Neural progenitor cell (in vitro differentiated cells): Measurements from ENCODE around the gene CFAP54. TPM values are rescaled to one million over a fixed set of nuclear protein-coding genes. Genes with fewer than 3 reads are reported as not detected.

Source experiments
- DNase-seq: peaks from one replicate; pipeline ENCODE4 v3.0.0-alpha.2; 2016; ENCODE audit warnings: low spot score
- H2AFZ ChIP-seq: fragments of 200-600 bp; sonication (generic); replicated peaks from 2 replicates; pipeline ENCODE4 v1.6.1; 2016; ENCODE audit warnings: antibody characterized with exemption
- H3F3A ChIP-seq: fragments of 200-600 bp; sonication (generic); 2 replicates; pipeline ENCODE4 v1.6.1; 2016; ENCODE audit warnings: antibody characterized with exemption, low read depth
- H3K27ac ChIP-seq: fragments of 200-600 bp; sonication (generic); 2 replicates; pipeline ENCODE4 v1.5.1; 2016; ENCODE audit warnings: mild to moderate bottlenecking
- H3K27me3 ChIP-seq: fragments of 200-600 bp; sonication (generic); 2 replicates; pipeline ENCODE4 v1.6.1; 2016; ENCODE audit warnings: mild to moderate bottlenecking, moderate library complexity
- H3K36me3 ChIP-seq: fragments of 200-600 bp; sonication (generic); 2 replicates; pipeline ENCODE4 v1.5.1; 2016
- H3K4me1 ChIP-seq: fragments of 200-600 bp; sonication (generic); 2 replicates; pipeline ENCODE4 v1.6.1; 2016; ENCODE audit warnings: mixed run types
- H3K4me2 ChIP-seq: fragments of 200-600 bp; sonication (generic); 2 replicates; pipeline ENCODE4 v1.6.1; 2016
- H3K4me3 ChIP-seq: fragments of 200-600 bp; sonication (generic); 2 replicates; pipeline ENCODE4 v1.5.1; 2016
- H3K79me2 ChIP-seq: fragments of 200-600 bp; sonication (generic); 2 replicates; pipeline ENCODE4 v1.6.1; 2016; ENCODE audit warnings: low read depth
- H3K9ac ChIP-seq: fragments of 200-600 bp; sonication (generic); 2 replicates; pipeline ENCODE4 v1.6.1; 2016
- H3K9me3 ChIP-seq: fragments of 200-600 bp; sonication (generic); 2 replicates; pipeline ENCODE4 v1.5.1; 2016; ENCODE audit warnings: low read depth
- H4K20me1 ChIP-seq: fragments of 200-600 bp; sonication (generic); 2 replicates; pipeline ENCODE4 v1.6.1; 2016; ENCODE audit warnings: low read depth
- H3K27ac Mint-ChIP-seq: 3 replicates; pipeline ENCODE4 v1.8.0; 2021; ENCODE audit warnings: mixed read lengths
- H3K27me3 Mint-ChIP-seq: 2 replicates; pipeline ENCODE4 v1.8.0; 2022; ENCODE audit warnings: low read depth, mild to moderate bottlenecking, inconsistent platforms, moderate library complexity, mixed read lengths; ENCODE audit not compliant: insufficient read depth
- H3K36me3 Mint-ChIP-seq: 3 replicates; pipeline ENCODE4 v1.8.0; 2021; ENCODE audit warnings: mixed read lengths
- H3K4me1 Mint-ChIP-seq: 3 replicates; pipeline ENCODE4 v1.8.0; 2021; ENCODE audit warnings: mixed read lengths
- H3K4me3 Mint-ChIP-seq: 3 replicates; pipeline ENCODE4 v1.8.0; 2021; ENCODE audit warnings: mild to moderate bottlenecking, moderate library complexity, mixed read lengths
- H3K9me3 Mint-ChIP-seq: 3 replicates; pipeline ENCODE4 v1.8.0; 2020; ENCODE audit warnings: mixed read lengths
- CTCF ChIP-seq: fragments of 200-600 bp; sonication (generic); IDR thresholded peaks from 2 replicates; pipeline ENCODE4 v1.5.1; 2017; ENCODE audit warnings: antibody characterized with exemption, mild to moderate bottlenecking
- EZH2 ChIP-seq: fragments of 200-600 bp; sonication (generic); IDR thresholded peaks from 2 replicates; pipeline ENCODE4 v1.6.1; 2017; ENCODE audit warnings: antibody characterized with exemption, mild to moderate bottlenecking, moderate library complexity
- EZH2phosphoT487 ChIP-seq: fragments of 200-600 bp; sonication (generic); IDR thresholded peaks from 2 replicates; pipeline ENCODE4 v1.6.1; 2017; ENCODE audit warnings: antibody characterized with exemption
- total RNA-seq: library from RNA; depleted of rRNA; stranded (reverse); fragments of >200 nt; gene quantifications from 2 replicates; pipeline ENCODE4 v1.2.3, GENCODE V29; 2015; ENCODE audit warnings: low replicate concordance

CFAP54 gene
- total RNA-seq, 1 donor from 2014 or later: 4.2 TPM

- Histone ChIP-seq H3K27ac (no peak overlapping the region), H4K20me1 (no peaks in the 10 kb centered on the region), H3K4me2 (no peak overlapping the region), H3K4me3 (no peak overlapping the region), H2AFZ (no peak overlapping the region), H3K36me3 (no peaks in the 10 kb centered on the region), H3K27me3 (no peaks in the 10 kb centered on the region), H3K9ac (no peak overlapping the region), H3F3A (no peaks in the 10 kb centered on the region), H3K9me3 (no peaks in the 10 kb centered on the region), H3K79me2 (no peaks in the 10 kb centered on the region), H3K4me1 (no peaks in the 10 kb centered on the region)
- TF ChIP-seq EZH2 (no peak), EZH2phosphoT487 (no peak), CTCF (no peak)
- H3K4me1 Mint-ChIP-seq: peaks cover 8% of the 10 kb centered on the region
- no peak overlapping the region for H3K27ac Mint-ChIP-seq
- H3K27me3 Mint-ChIP-seq: no peaks in the 10 kb centered on the region
- H3K4me3 Mint-ChIP-seq: no peak overlapping the region
- no peak for DNase-seq
- H3K9me3 Mint-ChIP-seq: peaks cover 6% of the 10 kb centered on the region
- H3K36me3 Mint-ChIP-seq: no peaks in the 10 kb centered on the region
Measured at GRCh38 chr12:96774496-96775256, 285.3 kb downstream of the CFAP54 start.

- no peak for TF ChIP-seq CTCF
- Histone ChIP-seq H3K4me2 (no peak overlapping the region), H4K20me1 (no peaks in the 10 kb centered on the region), H3K27me3 (no peaks in the 10 kb centered on the region), H3K4me1 (no peaks in the 10 kb centered on the region), H3K9me3 (no peaks in the 10 kb centered on the region), H3F3A (no peaks in the 10 kb centered on the region), H3K36me3 (no peaks in the 10 kb centered on the region), H2AFZ (no peak overlapping the region), H3K4me3 (no peak overlapping the region), H3K79me2 (no peaks in the 10 kb centered on the region), H3K9ac (no peak overlapping the region), H3K27ac (no peak overlapping the region)
- Mint-ChIP-seq H3K27ac (no peak overlapping the region), H3K36me3 (no peaks in the 10 kb centered on the region), H3K27me3 (no peaks in the 10 kb centered on the region), H3K4me1 (peaks cover 3% of the 10 kb centered on the region), H3K9me3 (peaks cover 6% of the 10 kb centered on the region), H3K4me3 (no peak overlapping the region)
- DNase-seq: no peak
Measured at GRCh38 chr12:96776908-96777307, 287.5 kb downstream of the CFAP54 start.

- no peak for DNase-seq
- Mint-ChIP-seq H3K4me3 (no peak overlapping the region), H3K27me3 (no peaks in the 10 kb centered on the region), H3K9me3 (no peaks in the 10 kb centered on the region), H3K4me1 (peaks cover 3% of the 10 kb centered on the region), H3K36me3 (no peaks in the 10 kb centered on the region), H3K27ac (peak overlapping the region; percentile 23)
- H3K9ac ChIP-seq: no peak overlapping the region
- H3K79me2 ChIP-seq: no peaks in the 10 kb centered on the region
- H3K4me2 ChIP-seq: no peak overlapping the region
- no peak overlapping the region for H3K27ac ChIP-seq
- H3F3A ChIP-seq: no peaks in the 10 kb centered on the region
- no peak overlapping the region for H3K4me3 ChIP-seq
- TF ChIP-seq EZH2 (no peak), CTCF (no peak), EZH2phosphoT487 (no peak)
- H3K9me3 ChIP-seq: no peaks in the 10 kb centered on the region
- H3K36me3 ChIP-seq: no peaks in the 10 kb centered on the region
- no peaks in the 10 kb centered on the region for H4K20me1 ChIP-seq
- no peak overlapping the region for H2AFZ ChIP-seq
- no peaks in the 10 kb centered on the region for H3K27me3 ChIP-seq
- H3K4me1 ChIP-seq: no peaks in the 10 kb centered on the region
Measured at GRCh38 chr12:96780330-96780729, 291.0 kb downstream of the CFAP54 start.
